HCT116 (cell line): ENCODE measurements around the gene IL1R1. TPM values are rescaled to one million over a fixed set of nuclear protein-coding genes. Genes with fewer than 3 reads are reported as not detected.

Source experiments
- ATAC-seq: fragments of 200-7000 bp; cut with Tn5 transposase; 2 replicates; pipeline ENCODE4 v1.9.1; 2020; ENCODE audit warnings: mild to moderate bottlenecking, moderate library complexity
- BruUV-seq: library from RNA; stranded (reverse); fragments of 400-500 nt; replicated peaks from 2 replicates; lab custom pipeline; 2021; lab: Mats Ljungman, UMichigan
- CTCF ChIA-PET: fragments of 300-600 bp; sonication (Branson Sonifier 250); formaldehyde crosslinking; loops from one replicate; lab custom pipeline; 2021; ENCODE audit warnings: antibody characterized with exemption; lab: Charles Lee
- POLR2A ChIA-PET: fragments of 300-600, 350-600 bp; sonication (Branson Sonifier 250); formaldehyde crosslinking; loops from one replicate; lab custom pipeline; 2021; ENCODE audit warnings: antibody characterized with exemption; lab: Charles Lee
- RAD21 ChIA-PET, 2 experiments: fragments of 300-600 bp; sonication (Branson Sonifier 250); formaldehyde crosslinking; loops; one replicate each; lab custom pipeline; 2023; ENCODE audit warnings: low total read pairs in 2 of 2; ENCODE audit not compliant: uncharacterized antibody in 2 of 2, unreplicated experiment in 2 of 2, low non-redundant PET in 1 of 2; lab: Charles Lee
- DNase-seq: peaks from one replicate; pipeline ENCODE4 v3.0.0-alpha.2; 2010; ENCODE audit warnings: low read depth, low spot score
- H2AFZ ChIP-seq: fragments of 200-600 bp; shearing (Covaris generic), sonication (generic); 2 replicates; pipeline ENCODE4 v1.6.1; 2017; ENCODE audit warnings: low read depth, mixed run types, mixed read lengths, antibody characterized with exemption, low read length; ENCODE audit not compliant: poor library complexity, severe bottlenecking
- H3K27ac ChIP-seq: 2 replicates; pipeline ENCODE4 v1.5.1; 2012; ENCODE audit warnings: low read depth, low read length
- H3K27me3 ChIP-seq: fragments of 200-600 bp; sonication (generic); 2 replicates; pipeline ENCODE4 v1.6.1; 2016; ENCODE audit warnings: mixed run types, low read length, mixed read lengths; ENCODE audit not compliant: insufficient read depth
- H3K36me3 ChIP-seq, 2 experiments: fragments of 200-500 bp in 1 of 2; fragments of 200-600 bp in 1 of 2; sonication (Bioruptor generic) in 1 of 2; sonication (generic) in 1 of 2; 2 replicates each; pipeline versions ENCODE4 v1.5.1 to v1.6.1; 2014 to 2016; ENCODE audit warnings: low read length in 2 of 2, inconsistent platforms in 1 of 2, mixed read lengths in 1 of 2, mixed run types in 1 of 2; ENCODE audit not compliant: insufficient read depth in 2 of 2, control insufficient read depth in 1 of 2
- H3K4me1 ChIP-seq, 2 experiments: fragments of 200-600 bp in 1 of 2; sonication (generic) in 1 of 2; 2 replicates each; pipeline versions ENCODE4 v1.5.1 to v1.6.1; 2012 to 2017; ENCODE audit warnings: low read length in 2 of 2, inconsistent platforms in 1 of 2, mild to moderate bottlenecking in 1 of 2, mixed read lengths in 1 of 2, mixed run types in 1 of 2, moderate library complexity in 1 of 2; ENCODE audit not compliant: insufficient read depth in 2 of 2, control insufficient read depth in 1 of 2
- H3K4me2 ChIP-seq: fragments of 200-600 bp; sonication (generic); 2 replicates; pipeline ENCODE4 v1.6.1; 2017; ENCODE audit warnings: mixed run types, low read length, mixed read lengths
- H3K4me3 ChIP-seq, 2 experiments: fragments of 200-600 bp in 1 of 2; sonication (generic) in 1 of 2; replicated peaks in 1 of 2; 2 replicates each; pipeline ENCODE4 v1.5.1; 2011 to 2016; ENCODE audit warnings: low read length in 2 of 2, control low read depth in 1 of 2, low read depth in 1 of 2, mild to moderate bottlenecking in 1 of 2, mixed read lengths in 1 of 2, mixed run types in 1 of 2
- H3K79me2 ChIP-seq: fragments of 200-600 bp; sonication (generic); 2 replicates; pipeline ENCODE4 v1.6.1; 2017; ENCODE audit warnings: mild to moderate bottlenecking, mixed run types, low read length, moderate library complexity, mixed read lengths; ENCODE audit not compliant: insufficient read depth
- H3K9ac ChIP-seq: fragments of 200-600 bp; sonication (generic); 2 replicates; pipeline ENCODE4 v1.6.1; 2016; ENCODE audit warnings: low read length, mixed read lengths
- H3K9me2 ChIP-seq: fragments of 200-600 bp; sonication (generic), shearing (Covaris generic); 2 replicates; pipeline ENCODE4 v1.6.1; 2017; ENCODE audit warnings: mixed run types, mild to moderate bottlenecking, moderate library complexity; ENCODE audit not compliant: insufficient read depth
- H3K9me3 ChIP-seq, 2 experiments: fragments of 200-500 bp in 1 of 2; fragments of 200-600 bp in 1 of 2; sonication (Bioruptor generic) in 1 of 2; sonication (generic) in 1 of 2; 2 replicates each; pipeline ENCODE4 v1.6.1; 2014 to 2017; ENCODE audit warnings: low read length in 2 of 2, mixed read lengths in 2 of 2, inconsistent platforms in 1 of 2, low read depth in 1 of 2, mild to moderate bottlenecking in 1 of 2, mixed run types in 1 of 2, moderate library complexity in 1 of 2; ENCODE audit not compliant: control insufficient read depth in 1 of 2, insufficient read depth in 1 of 2
- H4K20me1 ChIP-seq: fragments of 200-600 bp; sonication (generic), shearing (Covaris generic); 2 replicates; pipeline ENCODE4 v1.6.1; 2017; ENCODE audit warnings: mixed run types, mild to moderate bottlenecking, moderate library complexity; ENCODE audit not compliant: insufficient read depth
- CBX3 ChIP-seq: IDR thresholded peaks from 2 replicates; pipeline ENCODE4 v1.6.1; 2012; ENCODE audit warnings: low read depth
- CEBPB ChIP-seq: IDR thresholded peaks from 2 replicates; pipeline ENCODE4 v1.6.1; 2012; ENCODE audit warnings: low read depth
- ELF1 ChIP-seq: IDR thresholded peaks from 2 replicates; pipeline ENCODE4 v1.6.1; 2012; ENCODE audit warnings: low read depth, borderline replicate concordance
- EZH2phosphoT487 ChIP-seq: fragments of 200-600 bp; IDR thresholded peaks from 2 replicates; pipeline ENCODE4 v1.6.1; 2018; ENCODE audit warnings: antibody characterized with exemption, borderline replicate concordance
- FOSL1 ChIP-seq: IDR thresholded peaks from 2 replicates; pipeline ENCODE4 v1.6.1; 2012; ENCODE audit warnings: low read depth
- JUND ChIP-seq: IDR thresholded peaks from 2 replicates; pipeline ENCODE4 v1.6.1; 2012
- POLR2AphosphoS5 ChIP-seq: IDR thresholded peaks from 2 replicates; pipeline ENCODE4 v1.6.1; 2011; ENCODE audit warnings: mild to moderate bottlenecking, low read depth, low read length, moderate library complexity
- RAD21 ChIP-seq: IDR thresholded peaks from 2 replicates; pipeline ENCODE4 v1.6.1; 2012; ENCODE audit warnings: low read depth, mild to moderate bottlenecking
- SP1 ChIP-seq: IDR thresholded peaks from 2 replicates; pipeline ENCODE4 v1.6.1; 2012; ENCODE audit warnings: low read depth
- YY1 ChIP-seq: IDR thresholded peaks from 2 replicates; pipeline ENCODE4 v1.6.1; 2011; ENCODE audit warnings: low read length, low read depth, moderate library complexity, mild to moderate bottlenecking; ENCODE audit not compliant: insufficient replicate concordance; ENCODE audit errors: extremely low read depth
- ZNF274 ChIP-seq: fragments of 200-500 bp; sonication (Bioruptor generic); IDR thresholded peaks from 2 replicates; pipeline ENCODE4 v1.6.1; 2014; ENCODE audit warnings: mild to moderate bottlenecking, low read depth, low read length, inconsistent platforms
- intact Hi-C: fragments of 100-400 bp; cut with micrococcal nuclease; formaldehyde crosslinking; loops from 2 replicates; pipeline ENCODE4 v1.10.0; 2022
- total RNA-seq: library from RNA; stranded (reverse); gene quantifications from one replicate; pipeline ENCODE4 v1.2.1, GENCODE V29; 2021; ENCODE audit not compliant: unreplicated experiment
- TF ChIP-seq, protein P1 (sequence below): IDR thresholded peaks from 2 replicates; pipeline ENCODE4 v1.6.1; 2012
- TF ChIP-seq, protein P2 (sequence below): IDR thresholded peaks from 2 replicates; pipeline ENCODE4 v1.6.1; 2012; ENCODE audit warnings: low read depth
- TF ChIP-seq, protein P3 (sequence below), 3 experiments: fragments of 200-600 bp in 1 of 3; sonication (generic) in 1 of 3; IDR thresholded peaks in 2 of 3; conservative IDR thresholded peaks in 1 of 3; 2 replicates each; pipeline ENCODE4 v1.5.1; 2012 to 2017; ENCODE audit warnings: low read depth in 2 of 3, low read length in 2 of 3, antibody characterized with exemption in 1 of 3, borderline replicate concordance in 1 of 3, control low read depth in 1 of 3, mild to moderate bottlenecking in 1 of 3, mixed read lengths in 1 of 3, mixed run types in 1 of 3, moderate library complexity in 1 of 3; ENCODE audit not compliant: insufficient read depth in 1 of 3

IL1R1 gene
- total RNA-seq, 1 experiment from 2014 or later: 5.3 TPM

DNA sequence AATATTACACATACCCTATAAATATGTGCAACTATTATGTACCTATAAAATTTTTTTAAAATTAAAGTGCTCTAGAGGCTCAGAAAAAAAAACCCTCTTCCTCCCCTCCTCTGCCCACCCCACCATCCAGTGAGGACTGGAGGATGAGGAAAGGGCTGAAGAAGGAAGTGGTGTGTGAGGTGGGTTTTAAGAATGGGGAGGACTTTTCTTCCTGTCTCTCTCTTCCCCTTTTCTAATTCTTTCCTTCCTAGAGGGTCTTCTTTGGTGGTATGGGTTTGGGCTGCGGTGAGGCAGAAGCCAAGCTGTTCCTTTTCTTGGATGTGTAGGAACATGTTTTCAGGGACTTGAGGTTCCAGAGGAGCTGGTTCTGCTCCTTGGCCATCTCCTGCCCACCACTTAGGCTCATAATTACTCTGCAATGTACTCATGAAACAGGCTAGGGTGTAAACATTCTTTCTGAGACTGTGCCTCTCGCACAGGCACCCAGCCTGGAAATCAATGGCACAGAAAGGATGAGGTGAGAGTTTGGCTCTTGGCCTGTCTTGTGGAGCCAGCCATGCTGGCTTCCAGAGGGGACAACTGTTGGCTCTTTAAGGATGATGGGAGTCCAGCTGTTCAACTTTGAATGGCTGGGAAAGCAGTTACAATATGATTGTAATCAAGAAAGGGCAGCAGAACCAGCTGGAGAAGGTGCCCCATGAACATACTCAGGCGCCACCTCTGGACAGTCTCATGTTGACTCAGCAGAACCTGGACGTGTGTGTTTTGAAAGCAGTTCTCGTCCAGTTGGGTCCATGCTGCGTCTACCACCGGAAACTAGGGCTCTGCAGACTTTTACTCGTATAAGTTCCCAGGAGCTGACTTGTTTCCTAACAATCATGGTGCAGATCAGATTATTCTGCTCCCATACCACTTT, 82.5 kb downstream of the IL1R1 start:
- Histone ChIP-seq H3K4me1 (peaks cover 15 to 26% of the 10 kb centered on the region in 2 experiments), H3K9ac (no peak overlapping the region), H3K4me3 (no peak overlapping the region), H3K4me2 (no peak overlapping the region), H3K9me2 (no peaks in the 10 kb centered on the region), H3K9me3 (no peaks in the 10 kb centered on the region)
- intact Hi-C loops: no loop called here
- RAD21 ChIA-PET: no interaction called here
- no peak for TF ChIP-seq POLR2AphosphoS5
- no peak for TF ChIP-seq RAD21
- no peak for TF ChIP-seq SP1
- no peak for TF ChIP-seq CBX3
- TF ChIP-seq, protein P1, sequence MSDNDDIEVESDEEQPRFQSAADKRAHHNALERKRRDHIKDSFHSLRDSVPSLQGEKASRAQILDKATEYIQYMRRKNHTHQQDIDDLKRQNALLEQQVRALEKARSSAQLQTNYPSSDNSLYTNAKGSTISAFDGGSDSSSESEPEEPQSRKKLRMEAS: no peak
- TF ChIP-seq ZNF274: no peak
- TF ChIP-seq, protein P2, sequence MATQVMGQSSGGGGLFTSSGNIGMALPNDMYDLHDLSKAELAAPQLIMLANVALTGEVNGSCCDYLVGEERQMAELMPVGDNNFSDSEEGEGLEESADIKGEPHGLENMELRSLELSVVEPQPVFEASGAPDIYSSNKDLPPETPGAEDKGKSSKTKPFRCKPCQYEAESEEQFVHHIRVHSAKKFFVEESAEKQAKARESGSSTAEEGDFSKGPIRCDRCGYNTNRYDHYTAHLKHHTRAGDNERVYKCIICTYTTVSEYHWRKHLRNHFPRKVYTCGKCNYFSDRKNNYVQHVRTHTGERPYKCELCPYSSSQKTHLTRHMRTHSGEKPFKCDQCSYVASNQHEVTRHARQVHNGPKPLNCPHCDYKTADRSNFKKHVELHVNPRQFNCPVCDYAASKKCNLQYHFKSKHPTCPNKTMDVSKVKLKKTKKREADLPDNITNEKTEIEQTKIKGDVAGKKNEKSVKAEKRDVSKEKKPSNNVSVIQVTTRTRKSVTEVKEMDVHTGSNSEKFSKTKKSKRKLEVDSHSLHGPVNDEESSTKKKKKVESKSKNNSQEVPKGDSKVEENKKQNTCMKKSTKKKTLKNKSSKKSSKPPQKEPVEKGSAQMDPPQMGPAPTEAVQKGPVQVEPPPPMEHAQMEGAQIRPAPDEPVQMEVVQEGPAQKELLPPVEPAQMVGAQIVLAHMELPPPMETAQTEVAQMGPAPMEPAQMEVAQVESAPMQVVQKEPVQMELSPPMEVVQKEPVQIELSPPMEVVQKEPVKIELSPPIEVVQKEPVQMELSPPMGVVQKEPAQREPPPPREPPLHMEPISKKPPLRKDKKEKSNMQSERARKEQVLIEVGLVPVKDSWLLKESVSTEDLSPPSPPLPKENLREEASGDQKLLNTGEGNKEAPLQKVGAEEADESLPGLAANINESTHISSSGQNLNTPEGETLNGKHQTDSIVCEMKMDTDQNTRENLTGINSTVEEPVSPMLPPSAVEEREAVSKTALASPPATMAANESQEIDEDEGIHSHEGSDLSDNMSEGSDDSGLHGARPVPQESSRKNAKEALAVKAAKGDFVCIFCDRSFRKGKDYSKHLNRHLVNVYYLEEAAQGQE: no peak
- TF ChIP-seq, protein P3, sequence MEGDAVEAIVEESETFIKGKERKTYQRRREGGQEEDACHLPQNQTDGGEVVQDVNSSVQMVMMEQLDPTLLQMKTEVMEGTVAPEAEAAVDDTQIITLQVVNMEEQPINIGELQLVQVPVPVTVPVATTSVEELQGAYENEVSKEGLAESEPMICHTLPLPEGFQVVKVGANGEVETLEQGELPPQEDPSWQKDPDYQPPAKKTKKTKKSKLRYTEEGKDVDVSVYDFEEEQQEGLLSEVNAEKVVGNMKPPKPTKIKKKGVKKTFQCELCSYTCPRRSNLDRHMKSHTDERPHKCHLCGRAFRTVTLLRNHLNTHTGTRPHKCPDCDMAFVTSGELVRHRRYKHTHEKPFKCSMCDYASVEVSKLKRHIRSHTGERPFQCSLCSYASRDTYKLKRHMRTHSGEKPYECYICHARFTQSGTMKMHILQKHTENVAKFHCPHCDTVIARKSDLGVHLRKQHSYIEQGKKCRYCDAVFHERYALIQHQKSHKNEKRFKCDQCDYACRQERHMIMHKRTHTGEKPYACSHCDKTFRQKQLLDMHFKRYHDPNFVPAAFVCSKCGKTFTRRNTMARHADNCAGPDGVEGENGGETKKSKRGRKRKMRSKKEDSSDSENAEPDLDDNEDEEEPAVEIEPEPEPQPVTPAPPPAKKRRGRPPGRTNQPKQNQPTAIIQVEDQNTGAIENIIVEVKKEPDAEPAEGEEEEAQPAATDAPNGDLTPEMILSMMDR (IDR thresholded peaks at IDR 0.05 in 2 of 3, conservative IDR thresholded peaks at IDR 0.05 in 1 of 3; ENCODE audit: borderline replicate concordance in 1 of 3, insufficient read depth in 1 of 3, low read depth in 2 of 3, low read length in 2 of 3): no peak; a peak in 2 of 6 replicates
- TF ChIP-seq JUND: no peak
- no peak for TF ChIP-seq CEBPB
- TF ChIP-seq FOSL1: no peak
- TF ChIP-seq ELF1: no peak
- TF ChIP-seq EZH2phosphoT487: no peak
- TF ChIP-seq YY1: no peak
- TF ChIP-seq, all 23 proteins: peak for 0
- no peaks in the 10 kb centered on the region for H3K36me3 ChIP-seq
- no peak overlapping the region for H3K27ac ChIP-seq
- H4K20me1 ChIP-seq: no peaks in the 10 kb centered on the region
- ChIA-PET CTCF (no interaction called here), POLR2A (interaction anchor here (0.9 kb wide), 1 partner anchor 15 kb away, joined by 3 read pairs; no protein-coding TSS in a partner anchor)
- no peaks in the 10 kb centered on the region for H3K27me3 ChIP-seq
- BruUV-seq: no TSS peak
- H3K79me2 ChIP-seq: no peaks in the 10 kb centered on the region
- H2AFZ ChIP-seq: no peak overlapping the region
- DNase-seq (no peak), ATAC-seq (no peak)
